Mammary epithelial cell (primary cell): ENCODE data around the gene TCF12.

Experiments
- CTCF ChIP-seq, 2 donors: IDR thresholded peaks in 1 of 2; conservative IDR thresholded peaks in 1 of 2; 2 replicates each; pipeline ENCODE4 v1.5.1; 2011 to 2012; ENCODE audit warnings: inconsistent platforms in 2 of 2, low read length in 2 of 2, mild to moderate bottlenecking in 2 of 2, control low read depth in 1 of 2, low read depth in 1 of 2; ENCODE audit not compliant: insufficient read depth in 1 of 2; ENCODE audit errors: extremely low read depth in 1 of 2
- EZH2 ChIP-seq: IDR thresholded peaks from 2 replicates; pipeline ENCODE4 v1.6.1; 2012; ENCODE audit warnings: low read length, inconsistent platforms, borderline replicate concordance

GRCh38 chr15:57089815-57090495, 171.5 kb downstream of the TCF12 start:
- TF ChIP-seq CTCF (conservative IDR thresholded peaks at IDR 0.05 in 1 of 2, IDR thresholded peaks at IDR 0.05 in 1 of 2; ENCODE audit: extremely low read depth in 1 of 2, insufficient read depth in 1 of 2, low read depth in 1 of 2, low read length in 2 of 2) (no peak), EZH2 (no peak)
